C4-2B (cell line): ENCODE data around the gene ARMH4.

Experiments used
- CTCF ChIP-seq: fragments of 450-650 bp; conservative IDR thresholded peaks from 2 replicates; pipeline ENCODE4 v1.5.1; 2017; ENCODE audit warnings: mild to moderate bottlenecking
- ZFX ChIP-seq: fragments of 450-650 bp; IDR thresholded peaks from 2 replicates; pipeline ENCODE4 v1.6.1; 2017

GRCh38 chr14:58200480-58200841 lies 48.4 kb upstream of the ARMH4 start:
- TF ChIP-seq CTCF (no peak), ZFX (no peak)
